Stimulated activated CD4-positive, alpha-beta T cell treated with anti-CD3 and anti-CD28 coated beads, Interleukin-1b, Interleukin-23, amount 100 ng/mL, for 1 hour (primary cell): ENCODE results near the gene MLLT3.
"Not testable (repeated sequence)": the region's sequence is repeated elsewhere in the genome, so short reads cannot be mapped to it uniquely, and the experiment has no call there.

Experiments used
- DNase-seq, 2 donors: peaks; one replicate each; pipeline ENCODE4 v3.0.0-alpha.2; 2020; ENCODE audit warnings: low read depth in 2 of 2

The MLLT3 gene

DNA sequence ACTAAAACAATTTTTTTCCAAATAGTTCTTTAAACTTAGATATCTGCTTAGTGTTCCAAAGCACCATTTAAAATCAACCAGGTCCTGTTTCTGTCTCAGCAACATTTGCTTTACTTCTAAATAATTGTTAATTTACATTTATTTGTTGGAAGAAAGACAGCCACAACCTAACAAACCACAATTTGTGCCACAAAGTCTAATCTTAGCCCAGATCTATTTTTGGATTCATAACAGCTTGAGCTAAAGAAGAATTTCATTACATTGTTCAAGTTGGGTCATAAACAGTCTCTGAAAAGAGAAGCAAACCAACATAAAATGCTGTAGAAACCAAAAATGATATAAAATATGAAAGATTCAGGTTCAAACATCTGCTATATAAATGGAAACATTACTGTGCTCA is 24.4 kb downstream of the MLLT3 start:
- no peak for DNase-seq

DNA sequence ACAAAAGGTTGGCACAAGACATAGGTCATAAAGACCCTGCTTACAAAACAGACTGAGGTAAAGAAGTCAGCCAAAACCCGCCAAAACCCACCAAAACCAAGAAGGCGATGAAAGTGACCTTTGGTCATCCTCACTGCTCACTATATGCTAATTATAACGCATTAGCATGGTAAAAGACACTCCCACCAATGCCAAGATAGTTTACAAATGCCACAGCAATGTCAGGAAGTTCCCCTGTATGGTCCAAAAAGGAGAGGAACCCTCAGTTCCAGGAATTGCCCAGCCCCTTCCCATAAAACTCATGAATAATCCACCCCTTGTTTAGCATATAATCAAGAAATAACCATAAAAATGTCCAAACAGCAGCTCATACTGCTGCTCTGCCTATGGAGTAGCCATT is 27.7 kb downstream of the MLLT3 start:
- no peak for DNase-seq

DNA sequence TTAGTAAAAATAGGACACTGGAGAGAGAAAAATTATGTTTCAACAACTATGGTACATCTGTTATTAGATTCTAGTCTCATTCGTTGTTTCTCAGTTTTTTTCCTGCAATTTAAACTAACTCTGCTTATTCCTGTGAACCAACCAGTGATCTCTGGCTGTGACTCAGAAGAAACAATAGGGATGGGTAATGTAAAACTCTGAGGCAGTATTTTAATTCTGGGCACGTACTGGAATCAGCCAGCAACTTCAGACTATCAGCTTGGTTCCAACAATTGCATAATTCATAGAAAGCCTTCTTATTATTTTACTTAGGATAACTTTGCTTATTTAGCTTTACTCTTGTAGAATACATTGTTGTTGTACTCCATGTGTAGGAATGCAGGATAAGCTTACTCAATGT is 28.8 kb downstream of the MLLT3 start:
- no peak for DNase-seq

DNA sequence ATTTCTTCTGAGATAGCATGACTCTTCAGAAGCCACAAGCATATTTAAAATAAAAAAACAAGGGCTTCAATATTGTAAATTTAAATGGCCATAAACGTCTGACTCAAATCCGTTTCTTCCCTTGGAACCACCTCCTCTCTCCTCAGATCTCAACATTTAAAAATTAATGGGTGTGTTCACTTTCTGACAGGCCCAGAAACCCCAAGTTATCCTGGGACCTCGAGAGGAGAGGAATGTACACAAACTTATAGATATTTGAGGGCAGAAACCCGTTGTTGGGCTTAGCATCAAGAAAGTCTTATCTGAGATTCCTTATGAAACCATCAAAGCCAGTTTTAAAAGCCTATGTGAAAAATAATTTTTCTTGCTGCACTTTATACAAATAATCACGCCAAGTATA is 29.2 kb downstream of the MLLT3 start:
- DNase-seq = no peak

DNA sequence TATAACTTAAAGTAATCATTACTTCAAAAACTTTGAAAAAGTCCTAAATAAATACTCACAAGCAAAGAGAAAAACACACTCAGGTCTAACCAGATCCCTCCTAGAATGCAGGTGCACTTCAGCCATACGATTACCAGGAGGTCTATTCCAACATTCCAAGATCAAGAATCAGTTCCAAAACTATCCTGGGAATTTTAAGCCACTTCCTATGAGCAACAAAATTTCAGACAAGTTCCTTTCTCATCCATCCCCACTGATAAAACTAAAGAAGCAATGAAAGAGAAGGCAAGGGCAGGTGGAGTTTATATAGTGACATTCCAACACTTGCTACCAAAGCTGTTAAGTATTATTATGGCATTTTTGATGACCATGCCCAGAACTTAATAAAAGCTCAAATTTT is 29.6 kb downstream of the MLLT3 start:
- DNase-seq = no peak

DNA sequence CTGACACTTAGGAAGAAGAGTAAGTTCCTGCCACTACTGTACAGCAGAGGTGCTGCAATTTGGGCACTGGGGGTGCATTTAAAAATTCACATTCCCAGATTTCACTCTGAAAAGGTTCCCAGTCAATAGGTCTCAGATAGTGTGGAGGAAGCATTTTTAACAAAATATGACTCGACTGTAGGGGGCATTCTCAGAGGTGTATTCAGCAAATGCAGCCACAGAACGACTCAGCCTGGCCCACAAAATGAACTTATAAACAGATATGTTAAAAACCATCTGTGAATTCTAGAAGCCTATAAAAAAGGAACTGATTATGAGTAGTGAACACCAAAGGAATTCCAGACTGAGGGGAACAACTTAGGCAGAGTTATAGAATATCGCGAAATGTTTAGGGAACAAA is 31.1 kb downstream of the MLLT3 start:
- no peak for DNase-seq

DNA sequence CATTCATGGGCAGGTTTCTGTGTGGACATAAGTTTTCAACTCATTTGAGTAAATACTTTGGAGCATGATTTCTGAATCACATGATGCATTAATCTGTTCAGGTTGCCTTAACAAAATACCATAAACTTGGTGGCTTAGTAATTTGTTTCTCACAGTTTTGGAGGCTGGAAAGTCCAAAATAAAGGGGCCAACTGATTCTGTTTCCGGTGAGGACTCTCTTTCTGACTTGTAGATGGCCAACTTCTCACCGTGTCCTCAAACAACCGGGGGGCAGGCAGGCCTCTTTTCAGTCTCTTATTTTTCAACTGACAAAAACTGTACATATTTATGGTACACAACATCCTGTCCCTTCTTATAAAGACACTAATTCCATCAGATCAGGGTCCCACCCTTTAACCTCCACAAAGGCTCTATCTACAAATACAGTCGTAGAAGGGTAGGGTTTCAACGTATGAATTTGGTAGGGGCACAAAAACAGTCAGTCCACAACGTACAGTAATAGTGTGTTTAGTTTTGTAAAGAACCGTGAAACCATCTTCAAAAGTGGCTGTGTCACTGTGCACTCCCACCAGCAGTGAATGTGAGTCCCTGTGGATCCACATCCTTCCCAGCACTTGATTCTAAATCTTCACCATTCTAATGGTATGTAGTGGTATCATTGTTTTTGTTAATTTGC is 37.2 kb downstream of the MLLT3 start:
- no peak for DNase-seq

DNA sequence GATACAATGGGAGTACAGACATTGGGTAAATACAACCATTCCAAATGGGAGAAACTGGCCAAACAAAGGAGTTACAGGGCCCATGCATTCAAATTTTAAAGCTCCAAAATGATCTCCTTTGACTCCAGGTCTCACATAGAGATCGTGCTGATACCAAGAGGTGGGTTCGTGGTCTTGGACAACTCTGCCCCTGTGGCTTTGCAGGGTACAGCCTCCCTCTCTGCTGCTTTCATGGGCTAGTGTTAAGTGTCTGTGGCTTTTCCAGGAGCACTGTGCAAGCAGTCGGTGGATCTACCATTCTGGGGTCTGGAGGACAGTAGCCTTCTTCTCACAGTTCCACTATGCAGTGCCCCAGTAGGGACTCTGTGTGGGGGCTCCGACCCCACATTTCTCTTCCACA is 39.2 kb downstream of the MLLT3 start:
- DNase-seq = not testable (repeated sequence)

DNA sequence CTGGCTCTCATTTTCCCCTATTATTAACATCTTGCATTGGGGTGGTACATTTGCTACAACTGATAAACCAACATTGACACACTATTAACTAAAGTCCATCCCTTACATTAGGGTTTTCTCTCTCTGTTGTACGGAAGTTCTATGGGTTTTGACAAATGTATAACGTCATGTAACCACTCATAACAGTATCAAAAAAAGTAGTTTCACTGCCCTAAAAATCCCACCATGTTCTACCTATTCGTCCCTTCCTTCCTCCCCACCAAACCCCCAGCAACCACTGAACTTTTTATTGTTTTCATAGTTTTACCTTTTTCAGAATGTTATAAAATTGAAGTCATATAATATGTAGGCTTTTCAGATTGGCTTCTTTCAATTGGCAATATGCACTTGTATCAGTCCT is 40.1 kb downstream of the MLLT3 start:
- no peak for DNase-seq

DNA sequence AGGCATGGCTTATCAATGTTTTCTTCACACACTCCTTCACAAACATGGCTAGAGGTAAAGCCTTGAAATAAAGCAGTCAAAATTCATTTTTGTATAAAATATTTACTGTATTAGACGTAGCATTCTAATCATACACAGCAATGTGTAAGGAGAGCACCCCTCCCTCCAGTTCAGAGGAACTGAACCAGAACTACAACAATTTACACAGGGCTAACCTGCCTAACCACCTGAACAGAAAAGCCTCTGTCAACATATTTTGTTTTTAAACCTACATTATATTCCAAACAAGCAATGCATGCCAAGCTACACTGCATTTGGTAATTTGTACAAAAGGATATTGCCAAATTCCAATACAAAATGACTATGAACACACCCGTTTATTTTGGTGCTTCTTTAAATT is 41.6 kb downstream of the MLLT3 start:
- DNase-seq = no peak

DNA sequence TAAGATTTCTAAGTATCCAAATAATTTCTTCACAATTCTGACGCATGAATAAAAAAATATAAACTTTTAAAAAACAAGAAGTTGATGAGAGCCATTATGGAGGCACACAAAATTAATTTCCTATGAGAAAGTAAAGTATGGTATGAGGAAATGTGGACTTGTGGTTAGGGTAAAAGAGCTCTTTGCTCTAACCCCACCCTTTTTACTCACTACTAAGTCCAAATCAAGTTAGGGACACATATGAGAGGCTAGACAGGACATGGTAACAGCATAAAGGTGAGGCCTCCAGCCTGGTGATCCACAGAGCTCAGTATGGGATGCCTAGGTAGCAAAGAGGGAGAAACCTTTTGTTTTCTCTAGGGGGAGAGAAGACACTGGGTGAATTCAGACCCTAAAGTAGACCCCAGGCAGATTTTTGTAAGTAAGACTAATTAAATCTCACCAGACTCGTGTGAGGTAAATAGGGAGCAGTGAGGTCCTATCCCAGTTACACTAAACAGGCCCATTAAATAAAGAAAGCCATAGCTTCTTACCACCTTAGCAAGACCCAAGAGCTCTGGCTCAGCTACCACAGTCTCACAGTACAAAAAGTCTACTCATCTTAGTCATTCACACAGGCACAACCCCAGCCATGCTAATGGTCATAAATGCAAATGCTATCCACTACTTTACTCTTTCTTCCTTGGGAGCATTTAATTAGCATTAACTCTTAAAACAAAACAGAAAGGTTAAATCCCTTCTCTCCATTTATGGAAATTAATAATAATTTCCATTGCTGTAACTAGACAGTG is 42.6 kb downstream of the MLLT3 start:
- DNase-seq = no peak

DNA sequence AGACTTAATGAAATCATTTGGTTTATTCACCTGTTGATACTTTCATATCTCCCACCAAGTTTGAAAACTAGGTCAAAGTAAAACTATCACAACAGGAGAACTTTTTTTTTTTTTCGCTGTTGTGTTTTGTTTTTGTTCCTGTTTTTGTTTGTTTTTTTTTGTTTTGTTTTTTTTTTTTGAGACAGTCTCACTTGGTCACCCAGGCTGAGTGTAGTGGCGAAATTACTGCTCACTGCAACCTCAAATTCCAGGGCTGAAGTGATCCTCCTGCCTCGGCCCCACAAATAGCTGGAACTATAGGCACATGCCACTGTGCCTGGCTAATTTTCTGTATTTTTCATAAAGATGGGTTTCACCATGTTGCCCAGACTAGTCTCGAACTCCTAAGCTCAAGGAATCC is 49.3 kb downstream of the MLLT3 start:
- no peak for DNase-seq

DNA sequence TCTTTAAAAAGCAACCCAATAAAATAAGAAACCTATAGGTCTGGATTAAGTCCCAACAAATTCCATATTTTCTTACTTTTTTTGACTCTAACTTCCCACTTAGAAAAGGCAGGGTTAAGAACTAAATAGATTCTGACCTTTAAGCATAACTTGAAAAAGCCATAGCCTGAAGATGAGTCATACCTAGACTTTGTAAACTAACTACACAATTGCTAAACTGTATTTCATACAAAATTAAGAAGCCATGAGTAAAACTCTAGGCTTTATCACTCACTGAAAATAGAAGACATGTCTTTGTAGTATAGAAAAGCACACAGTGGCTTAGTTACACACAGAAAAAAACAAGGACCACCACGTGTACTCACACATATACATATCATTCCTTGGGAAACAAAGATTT is 51.5 kb downstream of the MLLT3 start:
- DNase-seq = no peak

DNA sequence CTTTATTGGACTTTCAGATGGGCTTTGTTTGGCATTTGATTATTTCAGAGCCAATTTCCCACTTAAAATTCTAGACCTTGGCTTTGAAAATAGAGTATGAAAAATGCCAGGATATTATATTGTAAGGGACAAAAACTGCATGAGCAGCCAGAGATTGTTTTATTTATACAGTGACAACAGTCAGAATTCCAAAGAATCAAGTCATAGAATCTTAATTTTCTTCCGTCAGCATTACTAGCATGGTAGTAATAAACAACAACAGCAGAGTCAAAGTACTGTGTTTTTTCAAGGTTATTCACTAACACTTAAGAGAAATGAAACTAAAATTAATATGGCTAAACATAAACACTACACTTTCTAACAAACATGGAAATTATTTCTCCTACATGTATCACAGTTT is 52.2 kb downstream of the MLLT3 start:
- no peak for DNase-seq

DNA sequence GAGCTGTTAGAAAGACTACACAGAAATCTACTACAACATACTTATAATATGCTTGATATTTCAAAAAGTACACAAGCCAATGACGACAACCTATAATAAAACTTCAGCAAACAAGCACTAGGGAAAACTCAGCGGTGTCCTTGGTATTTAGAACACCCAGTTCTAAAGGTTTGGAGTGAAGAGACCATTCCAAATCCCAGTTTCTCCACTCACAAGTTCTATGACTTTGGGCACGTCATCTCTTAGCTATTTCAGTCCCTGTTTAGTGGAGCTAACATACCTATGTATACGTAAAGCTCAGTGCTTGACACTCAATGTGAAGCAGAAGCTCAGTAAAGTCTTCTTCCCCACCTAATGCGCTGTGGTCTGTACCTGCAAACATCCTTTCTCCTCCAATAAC is 52.8 kb downstream of the MLLT3 start:
- no peak for DNase-seq

DNA sequence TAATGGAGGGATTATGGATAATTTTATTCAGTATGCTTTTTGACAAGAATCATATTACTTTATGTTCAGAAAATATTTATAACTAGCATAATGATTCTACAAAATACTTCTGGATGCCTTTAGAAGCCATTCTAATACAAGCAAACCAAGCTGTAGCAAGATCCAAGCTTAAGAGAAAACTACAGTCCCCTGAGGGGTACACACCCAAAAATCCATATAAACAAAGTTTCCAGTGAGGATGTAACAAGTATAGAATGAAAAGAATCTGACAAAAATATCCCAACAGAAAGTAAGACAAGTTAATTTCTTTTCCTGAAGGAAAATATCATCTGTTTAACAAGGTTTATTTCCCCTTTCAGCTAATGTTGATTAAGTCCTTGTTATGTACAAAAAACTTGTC is 53.9 kb downstream of the MLLT3 start:
- DNase-seq = no peak

DNA sequence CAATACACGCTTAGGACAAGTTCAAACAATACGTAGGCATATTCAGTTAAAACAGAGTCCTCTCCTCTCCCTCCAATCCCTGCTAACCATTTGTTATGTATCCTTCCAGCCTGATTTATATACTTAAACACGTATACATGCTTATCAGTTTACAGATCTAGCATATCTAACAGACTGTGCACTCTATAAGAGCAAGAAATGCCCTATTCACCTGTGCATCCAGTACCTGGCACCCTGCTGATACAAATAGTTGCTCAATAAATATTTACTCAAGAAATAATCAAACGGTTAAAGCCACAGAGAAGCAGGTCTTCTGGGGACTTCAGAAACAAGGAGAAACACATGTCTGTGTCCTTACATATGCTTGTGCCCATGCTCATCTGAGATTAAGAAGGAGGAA is 55.9 kb downstream of the MLLT3 start:
- no peak for DNase-seq

DNA sequence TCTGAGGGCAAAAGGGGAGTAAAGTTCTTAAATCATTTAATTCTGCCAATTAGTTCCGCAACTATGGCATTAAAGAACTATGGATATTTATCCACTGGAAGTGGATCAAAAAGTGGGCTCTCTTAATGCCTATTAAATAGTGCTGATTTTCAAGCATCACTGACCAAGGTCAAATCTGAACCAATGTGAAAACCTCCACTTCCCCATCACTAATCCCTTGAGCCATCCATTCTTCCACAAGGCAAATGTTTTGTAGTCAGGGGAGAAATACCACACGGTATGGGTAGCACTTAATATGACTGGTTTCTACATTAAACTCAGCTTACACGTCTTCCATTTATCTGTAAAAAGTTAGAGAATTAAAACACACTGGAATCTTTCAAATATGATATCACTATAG is 57.6 kb downstream of the MLLT3 start:
- no peak for DNase-seq

DNA sequence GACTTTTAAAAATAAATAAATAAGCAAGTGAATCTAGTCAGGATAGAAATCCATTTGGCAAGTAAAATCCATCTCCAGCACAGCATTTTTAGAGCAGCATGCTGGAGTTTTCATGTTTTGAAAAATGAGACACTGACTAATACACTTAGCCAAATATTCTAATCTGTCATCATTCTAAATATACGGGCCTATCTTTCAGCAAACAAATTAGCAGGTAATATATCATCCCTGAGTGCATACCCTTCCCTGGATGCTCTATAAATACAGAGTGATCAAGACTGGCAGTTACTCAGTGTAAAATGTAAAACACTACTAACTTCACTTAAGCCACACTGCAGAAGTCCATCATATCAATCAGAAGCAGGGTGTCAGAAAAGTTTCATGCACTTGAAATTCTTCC is 58.4 kb downstream of the MLLT3 start:
- DNase-seq = no peak

DNA sequence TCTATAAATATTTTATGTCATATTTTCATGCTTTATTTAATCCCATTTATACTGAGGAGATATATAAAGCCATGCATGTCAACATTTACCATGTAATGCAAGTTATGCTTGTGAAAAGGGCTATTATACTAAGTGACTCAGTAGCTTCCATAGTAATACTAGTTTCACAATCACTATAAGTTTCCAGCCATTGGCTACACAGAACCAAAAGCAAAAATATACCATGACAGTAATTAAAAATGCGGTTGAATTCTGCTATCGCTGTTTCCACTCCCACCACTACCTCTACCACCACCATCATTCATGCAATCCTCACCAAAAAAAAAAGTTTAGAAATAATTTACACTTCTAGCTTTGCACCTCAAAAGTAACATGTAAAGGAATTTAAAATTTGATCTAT is 60.2 kb downstream of the MLLT3 start:
- DNase-seq = no peak

DNA sequence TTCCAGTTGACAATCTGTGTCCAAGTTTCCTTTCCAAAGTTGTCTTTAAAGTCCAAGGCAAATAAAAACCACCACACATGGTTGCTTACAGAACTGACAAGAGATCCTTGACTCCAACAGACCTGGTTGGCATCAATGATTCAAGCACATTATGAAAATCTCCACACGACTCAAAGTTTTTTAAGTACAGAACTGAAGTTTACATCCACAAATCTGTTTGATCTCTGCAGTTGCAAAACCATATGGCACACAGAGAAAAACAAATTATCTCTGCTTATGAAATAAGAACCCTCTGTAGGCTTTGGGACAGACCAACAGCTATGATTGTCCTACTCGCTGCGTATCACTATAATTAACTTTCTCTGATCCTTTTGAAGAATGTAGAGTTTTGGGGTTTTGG is 60.8 kb downstream of the MLLT3 start:
- DNase-seq = no peak

DNA sequence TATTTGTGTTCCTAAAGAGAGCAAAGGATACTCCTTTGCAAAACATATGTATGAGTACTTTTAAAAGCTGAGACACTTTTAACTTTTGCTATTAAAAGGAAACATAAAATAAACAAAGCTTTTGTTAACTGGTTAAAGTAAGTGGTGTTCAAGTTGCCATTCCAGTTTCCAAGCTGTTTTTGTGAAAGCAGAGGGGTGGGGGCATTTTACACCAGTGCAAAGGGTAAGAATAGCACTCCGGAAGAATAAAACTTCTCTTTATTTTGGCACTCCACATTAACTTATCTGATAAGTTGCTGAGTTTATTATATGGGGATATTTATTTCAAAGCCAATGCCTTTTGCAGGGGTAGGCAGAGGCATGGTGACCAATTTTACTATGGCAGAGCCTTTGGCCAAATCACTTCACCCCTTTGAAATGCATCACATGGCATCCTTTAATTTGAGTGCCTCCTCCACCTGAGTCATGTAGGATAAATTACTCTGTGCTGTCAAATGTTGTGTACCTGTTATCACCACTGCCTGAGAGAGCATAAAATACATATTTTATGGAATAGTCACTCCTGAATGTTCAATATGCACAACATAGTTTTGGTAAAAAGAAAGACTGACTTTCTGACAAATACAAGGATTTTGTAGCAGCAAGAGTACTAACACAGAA is 62.9 kb downstream of the MLLT3 start:
- DNase-seq = no peak

DNA sequence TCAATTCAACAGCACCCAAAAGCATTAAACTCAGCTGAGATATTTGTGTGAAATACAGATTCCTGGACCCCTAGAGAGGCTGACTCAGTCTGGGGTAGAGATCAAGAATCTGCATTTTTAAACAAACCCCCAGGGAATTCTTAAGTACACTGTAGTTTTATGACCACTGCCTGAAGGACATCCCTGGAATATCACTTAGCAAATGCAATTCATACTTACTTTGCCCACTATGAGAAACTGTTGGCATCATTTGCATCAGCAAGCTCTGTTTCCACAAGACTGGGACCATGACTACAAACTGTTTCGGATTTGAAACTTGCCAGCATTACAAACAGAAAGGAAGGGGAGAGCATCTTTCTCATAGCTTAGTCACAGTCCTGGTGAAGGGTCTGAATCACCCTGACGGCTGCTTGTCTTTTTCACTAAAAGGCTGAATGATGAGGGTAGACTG is 63.7 kb downstream of the MLLT3 start:
- no peak for DNase-seq
